Measurements from ENCODE around the gene CNTN5.

GRCh38 chr11:99422581-99423427, 402.1 kb downstream of the CNTN5 start:
- TF ChIP-seq CTCF (IDR thresholded peaks at IDR 0.05) (no peak), POLR2A (IDR thresholded peaks at IDR 0.05) (no peak)

All from lower leg skin (tissue), 3 donors.